Measurements from ENCODE around the gene FSHR.

DNA sequence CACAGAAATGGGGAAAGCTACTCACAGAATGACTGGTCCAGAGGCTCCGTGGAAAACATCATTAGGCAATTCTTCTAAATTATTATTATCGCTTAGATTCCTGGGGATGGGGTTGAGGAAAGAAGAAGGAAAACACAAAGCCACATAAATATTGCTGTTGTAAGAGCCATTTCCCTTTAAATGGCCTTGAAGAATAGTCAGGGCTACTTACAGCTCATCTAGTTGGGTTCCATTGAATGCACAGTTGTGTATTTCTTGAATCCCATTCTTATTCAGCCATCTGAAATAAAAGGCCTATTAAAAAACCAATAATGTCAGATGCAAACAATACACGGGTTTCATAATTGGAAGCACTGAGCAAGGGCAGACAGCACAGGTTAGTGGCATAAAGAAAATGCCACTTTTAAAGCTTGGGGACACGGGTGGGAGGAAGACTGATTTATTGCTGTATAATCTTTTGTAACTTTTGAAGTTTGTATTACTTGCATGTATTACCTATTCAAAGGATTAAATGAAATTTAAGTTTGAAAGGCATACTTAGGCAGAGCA lies 171.4 kb downstream of the FSHR start:
- TF ChIP-seq, protein P1, sequence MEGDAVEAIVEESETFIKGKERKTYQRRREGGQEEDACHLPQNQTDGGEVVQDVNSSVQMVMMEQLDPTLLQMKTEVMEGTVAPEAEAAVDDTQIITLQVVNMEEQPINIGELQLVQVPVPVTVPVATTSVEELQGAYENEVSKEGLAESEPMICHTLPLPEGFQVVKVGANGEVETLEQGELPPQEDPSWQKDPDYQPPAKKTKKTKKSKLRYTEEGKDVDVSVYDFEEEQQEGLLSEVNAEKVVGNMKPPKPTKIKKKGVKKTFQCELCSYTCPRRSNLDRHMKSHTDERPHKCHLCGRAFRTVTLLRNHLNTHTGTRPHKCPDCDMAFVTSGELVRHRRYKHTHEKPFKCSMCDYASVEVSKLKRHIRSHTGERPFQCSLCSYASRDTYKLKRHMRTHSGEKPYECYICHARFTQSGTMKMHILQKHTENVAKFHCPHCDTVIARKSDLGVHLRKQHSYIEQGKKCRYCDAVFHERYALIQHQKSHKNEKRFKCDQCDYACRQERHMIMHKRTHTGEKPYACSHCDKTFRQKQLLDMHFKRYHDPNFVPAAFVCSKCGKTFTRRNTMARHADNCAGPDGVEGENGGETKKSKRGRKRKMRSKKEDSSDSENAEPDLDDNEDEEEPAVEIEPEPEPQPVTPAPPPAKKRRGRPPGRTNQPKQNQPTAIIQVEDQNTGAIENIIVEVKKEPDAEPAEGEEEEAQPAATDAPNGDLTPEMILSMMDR (conservative IDR thresholded peaks at IDR 0.05), result no peak
- no peak for TF ChIP-seq EZH2 (IDR thresholded peaks at IDR 0.05; ENCODE audit: low read depth)

Measured in PC-9 (cell line).